Activated naive CD4-positive, alpha-beta T cell (primary cell): ENCODE data around the gene CACNA2D3.

Source experiments
- DNase-seq, 4 experiments: peaks; one replicate each; lab custom pipeline; 2025; lab: John Stamatoyannopoulos, UW

The CACNA2D3 gene

GRCh38 chr3:54847361-54847760 is 725.0 kb downstream of the CACNA2D3 start:
- no peak for DNase-seq

GRCh38 chr3:54849360-54849759 is 727.0 kb downstream of the CACNA2D3 start:
- no peak for DNase-seq

- no peak for DNase-seq
These were observed 728.2 kb downstream of the CACNA2D3 start for GRCh38 chr3:54850484-54851018.

- no peak for DNase-seq
These were observed 731.4 kb downstream of the CACNA2D3 start for GRCh38 chr3:54853573-54854404.

GRCh38 chr3:54856271-54856670 is 733.9 kb downstream of the CACNA2D3 start:
- no peak for DNase-seq

- no peak for DNase-seq
These were observed 735.0 kb downstream of the CACNA2D3 start for GRCh38 chr3:54857343-54857742.

- DNase-seq = no peak
These were observed 735.9 kb downstream of the CACNA2D3 start for GRCh38 chr3:54858093-54858785.

- DNase-seq = no peak
These were observed 736.8 kb downstream of the CACNA2D3 start for GRCh38 chr3:54859184-54859583.

GRCh38 chr3:54861248-54862067 is 739.1 kb downstream of the CACNA2D3 start:
- no peak for DNase-seq

GRCh38 chr3:54862526-54862925 is 740.2 kb downstream of the CACNA2D3 start:
- no peak for DNase-seq

GRCh38 chr3:54863366-54863765 is 741.0 kb downstream of the CACNA2D3 start:
- DNase-seq = no peak

GRCh38 chr3:54863786-54864185 is 741.4 kb downstream of the CACNA2D3 start:
- DNase-seq = no peak

GRCh38 chr3:54865316-54865715 is 743.0 kb downstream of the CACNA2D3 start:
- no peak for DNase-seq

GRCh38 chr3:54866251-54866650 is 743.9 kb downstream of the CACNA2D3 start:
- no peak for DNase-seq

GRCh38 chr3:54870423-54870822 is 748.1 kb downstream of the CACNA2D3 start:
- DNase-seq = no peak

- DNase-seq = no peak
These were observed 749.5 kb downstream of the CACNA2D3 start for GRCh38 chr3:54871867-54872266.

- no peak for DNase-seq
These were observed 751.0 kb downstream of the CACNA2D3 start for GRCh38 chr3:54873059-54874010.

GRCh38 chr3:54874816-54875556 is 752.6 kb downstream of the CACNA2D3 start:
- DNase-seq = no peak

GRCh38 chr3:54875596-54876268 is 753.4 kb downstream of the CACNA2D3 start:
- no peak for DNase-seq

GRCh38 chr3:54876694-54877093 is 754.3 kb downstream of the CACNA2D3 start:
- DNase-seq = no peak
